Activated CD4-positive, alpha-beta T cell treated with anti-CD3 and anti-CD28 coated beads, Interleukin-2, Interleukin-4, amounts not matched to agents 100 ng/mL and 50 ng/mL, durations not matched to agents 16 hours and 8 hours (primary cell): Measurements from ENCODE around the gene CTSZ.
"Not testable (repeated sequence)": the region's sequence is repeated elsewhere in the genome, so short reads cannot be mapped to it uniquely, and the experiment has no call there.

Source experiments
- DNase-seq: peaks from one replicate; pipeline ENCODE4 v3.0.0-alpha.2; 2020; ENCODE audit warnings: low spot score

CTSZ gene

GRCh38 chr20:58978351-58979190 is 28.5 kb downstream of the CTSZ start:
- DNase-seq = no peak

GRCh38 chr20:58976061-58976730 is 30.9 kb downstream of the CTSZ start:
- DNase-seq = no peak

GRCh38 chr20:58975353-58975752 is 31.7 kb downstream of the CTSZ start:
- no peak for DNase-seq

DNA sequence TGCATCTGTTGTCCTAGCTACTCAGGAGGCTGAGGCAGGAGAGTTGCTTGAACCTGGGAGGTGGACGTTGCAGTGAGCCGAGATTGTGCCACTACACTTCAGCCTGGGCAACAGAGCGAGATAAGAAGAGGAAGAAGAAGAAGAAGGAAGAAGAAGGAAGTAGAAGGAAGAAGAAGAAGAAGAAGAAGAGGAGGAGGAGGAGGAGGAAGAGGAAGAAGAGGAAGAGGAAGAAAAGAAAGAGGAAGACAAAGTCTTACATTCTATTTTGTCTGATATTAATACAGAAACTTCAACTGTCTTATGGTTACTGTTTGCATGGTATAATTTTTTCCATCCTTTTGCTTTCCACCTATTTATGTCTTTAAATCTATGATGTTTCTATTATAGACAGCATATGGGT is 33.2 kb downstream of the CTSZ start:
- no peak for DNase-seq

- DNase-seq = no peak
Measured at GRCh38 chr20:58973179-58973578, 33.9 kb downstream of the CTSZ start.

DNA sequence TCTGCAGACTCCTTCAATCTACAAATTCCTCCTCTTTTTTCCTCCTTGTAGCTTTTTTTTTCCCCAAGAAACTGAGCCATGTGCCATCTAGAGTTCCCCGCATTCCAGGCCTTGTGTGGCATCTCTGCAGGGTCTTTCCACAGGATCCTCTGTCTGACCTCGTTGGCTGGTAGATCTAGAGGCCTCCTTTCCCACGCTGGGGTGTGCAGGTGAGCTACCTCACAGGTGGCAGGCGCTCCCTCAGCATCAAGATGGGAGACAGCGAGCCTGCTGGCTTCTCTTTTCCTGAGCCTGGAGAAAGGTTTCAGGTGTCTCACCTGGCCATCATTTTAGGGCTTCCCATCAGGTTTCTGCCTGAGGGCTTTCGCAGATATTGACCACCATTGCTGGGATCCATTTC is 35.6 kb downstream of the CTSZ start:
- DNase-seq = no peak

- no peak for DNase-seq
Measured at GRCh38 chr20:58970146-58970545, 36.9 kb downstream of the CTSZ start.

DNA sequence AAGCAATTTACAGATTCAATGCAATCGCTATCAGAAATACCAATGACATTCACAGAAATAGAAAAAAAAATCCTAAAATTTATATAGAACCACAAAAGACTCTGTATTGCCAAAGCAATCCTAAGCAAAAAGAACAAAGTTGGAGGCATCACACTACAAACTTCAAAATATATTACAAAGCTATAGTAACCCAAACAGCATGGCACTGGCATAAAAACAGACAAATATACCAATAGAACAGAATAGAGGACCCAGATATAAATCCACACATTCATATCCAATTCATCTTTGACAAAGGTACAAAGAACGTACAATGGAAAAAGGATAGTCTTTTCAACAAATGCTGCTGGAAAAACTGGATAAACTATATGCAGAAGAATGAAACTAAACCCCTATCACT is 37.6 kb downstream of the CTSZ start:
- DNase-seq = no peak

DNA sequence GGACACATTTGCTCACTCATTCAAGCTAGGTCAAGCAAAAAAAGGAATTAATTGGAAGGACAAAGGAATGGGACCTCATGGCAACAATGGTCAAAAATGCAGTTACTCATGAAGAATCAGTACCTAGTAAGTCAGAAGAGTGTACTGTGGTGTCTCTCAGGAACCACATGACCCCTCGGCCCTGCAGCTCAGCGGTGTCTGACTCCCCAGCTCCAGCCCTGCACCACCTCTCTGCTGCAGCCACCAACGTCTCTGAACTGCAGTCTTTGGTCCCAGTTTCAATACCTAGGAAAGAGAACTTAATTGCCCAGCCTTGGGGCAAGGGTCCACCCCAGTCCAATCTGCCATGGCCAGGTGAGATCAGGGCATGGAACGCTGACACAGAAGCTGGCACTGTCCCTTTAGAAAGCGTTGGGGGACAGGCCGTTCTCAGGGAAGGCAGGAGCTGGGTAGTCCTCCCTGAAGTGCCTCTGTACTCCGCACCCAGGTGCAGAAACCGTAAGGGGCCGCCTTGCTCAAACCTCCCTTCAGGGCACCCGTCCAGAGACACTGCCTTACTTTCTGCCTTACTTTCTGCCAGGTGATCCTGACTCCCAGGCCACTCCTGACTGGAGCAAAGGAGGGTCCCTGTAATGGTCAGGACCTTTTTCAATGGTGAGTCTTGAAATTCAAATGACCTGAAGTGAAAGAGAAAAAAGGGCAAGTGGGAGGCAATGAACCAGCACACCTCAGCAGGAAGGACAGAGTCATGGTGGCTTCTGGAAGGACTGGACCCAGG is 39.2 kb downstream of the CTSZ start:
- no peak for DNase-seq

GRCh38 chr20:58965270-58966064 is 41.6 kb downstream of the CTSZ start:
- no peak for DNase-seq

GRCh38 chr20:58963922-58964321 is 43.1 kb downstream of the CTSZ start:
- not testable (repeated sequence) for DNase-seq

- no peak for DNase-seq
Measured at GRCh38 chr20:58963060-58963584, 43.9 kb downstream of the CTSZ start.

DNA sequence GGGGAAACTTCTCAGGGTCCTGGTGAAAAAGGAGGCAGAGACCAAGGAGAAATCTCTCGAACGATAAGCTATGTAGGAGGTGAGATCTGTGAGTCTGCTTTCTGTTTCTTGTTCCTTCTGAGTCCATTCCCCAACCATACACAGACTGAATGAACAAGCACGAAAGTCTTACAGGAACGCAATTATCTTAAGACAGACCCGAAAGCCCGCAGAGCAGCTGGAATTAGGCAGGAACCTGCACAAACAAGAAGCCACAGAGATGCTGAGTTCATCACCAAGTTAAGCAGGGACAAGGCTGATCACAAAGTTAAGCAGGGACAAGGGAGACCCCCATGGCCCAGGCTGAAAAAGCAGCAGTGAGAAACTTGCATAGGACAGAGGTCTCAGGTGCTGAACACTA is 47.4 kb downstream of the CTSZ start:
- no peak for DNase-seq

DNA sequence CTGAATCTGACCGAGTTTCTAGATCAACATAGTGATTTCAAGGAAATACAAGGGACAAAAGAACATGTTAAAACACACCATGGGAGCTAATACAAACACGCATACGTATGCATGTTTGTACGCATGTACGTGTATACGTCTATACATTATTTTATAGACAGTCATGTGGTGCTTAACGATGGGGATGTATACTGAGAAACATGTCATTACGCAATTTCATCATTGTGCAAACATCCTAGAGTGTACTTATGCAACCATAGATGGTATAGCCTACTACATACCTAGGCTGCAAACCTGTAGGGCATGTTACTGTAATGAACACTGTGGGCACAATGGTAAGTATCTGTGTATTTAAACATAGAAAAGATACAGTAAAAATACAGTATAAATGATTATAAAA is 51.0 kb downstream of the CTSZ start:
- no peak for DNase-seq

GRCh38 chr20:58953050-58953449 is 54.0 kb downstream of the CTSZ start:
- DNase-seq = no peak

GRCh38 chr20:58950603-58951002 is 56.5 kb downstream of the CTSZ start:
- no peak for DNase-seq

- not testable (repeated sequence) for DNase-seq
Measured at GRCh38 chr20:58947797-58948388, 59.2 kb downstream of the CTSZ start.

DNA sequence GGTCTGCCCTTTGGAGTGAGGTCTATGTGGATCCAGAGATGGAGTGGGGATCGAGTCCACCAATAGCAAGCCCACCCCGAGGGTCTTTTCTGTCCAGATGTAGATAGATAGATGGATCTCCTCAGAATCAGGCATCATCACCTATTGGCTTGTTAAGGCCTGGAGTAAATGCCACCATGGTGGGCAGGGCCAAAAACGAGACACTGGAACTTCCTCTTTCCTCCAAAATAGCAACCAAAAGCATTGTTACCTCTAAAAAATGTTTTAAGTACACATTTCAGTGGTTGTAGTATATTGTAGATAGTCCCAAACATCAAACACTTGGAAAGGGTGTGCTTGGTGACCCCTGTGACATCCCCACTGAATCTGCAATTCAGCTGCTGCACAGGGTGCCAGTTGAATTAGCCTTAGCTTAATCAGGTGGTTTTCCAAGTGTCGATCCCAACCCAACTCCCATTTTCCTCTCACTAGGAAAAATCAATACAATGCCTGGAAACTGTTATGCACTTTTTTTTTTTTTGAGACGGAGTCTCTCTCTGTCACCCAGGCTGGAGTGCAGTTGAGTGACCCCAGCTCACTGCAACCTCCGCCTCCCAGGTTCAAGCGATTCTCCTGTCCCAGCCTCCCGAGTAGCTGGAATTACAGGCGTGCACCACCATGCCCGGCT is 61.0 kb downstream of the CTSZ start:
- no peak for DNase-seq
